ENCODE results near the gene SLC9A9. TPM values are rescaled to one million over a fixed set of nuclear protein-coding genes. Genes with fewer than 3 reads are reported as not detected.

SLC9A9 gene
- total and polyA plus RNA-seq, 7 experiments from 2014 or later, result 9.3 to 23.1 (median 16.6) TPM

GRCh38 chr3:143313893-143314188 lies 534.4 kb downstream of the SLC9A9 start:
- intact Hi-C loops (cut with micrococcal nuclease), result no loop called here
- Mint-ChIP-seq H3K27ac (no peak overlapping the region), H3K9me3 (peaks cover 0 to 6% (median 0%) of the 10 kb centered on the region in 11 donors), H3K27me3 (no peaks in the 10 kb centered on the region), H3K36me3 (peaks cover 0 to 15% (median 3%) of the 10 kb centered on the region in 5 donors), H3K4me3 (no peak overlapping the region), H3K4me1 (peaks cover 0 to 8% (median 0%) of the 10 kb centered on the region in 7 donors)
- Histone ChIP-seq H3K4me3 (ENCODE audit: low read length) (no peak overlapping the region), H3K9me3 (ENCODE audit: control insufficient read depth in 2 of 3, low read length in 3 of 3) (no peaks in the 10 kb centered on the region), H3K27ac (ENCODE audit: low read depth, low read length) (no peak overlapping the region), H3K4me1 (ENCODE audit: control insufficient read depth in 2 of 2, insufficient read depth in 2 of 2, low read length in 2 of 2) (no peaks in the 10 kb centered on the region), H3K27me3 (ENCODE audit: control insufficient read depth in 2 of 2, insufficient read depth in 2 of 2, low read length in 2 of 2) (no peaks in the 10 kb centered on the region), H3K36me3 (ENCODE audit: control insufficient read depth in 2 of 3, insufficient read depth in 3 of 3, low read length in 3 of 3) (no peaks in the 10 kb centered on the region)
- ATAC-seq, result no peak
- ChIA-PET POLR2A (no interaction called here), CTCF (no interaction called here)
- no peak for DNase-seq

- H3K4me1 ChIP-seq (ENCODE audit: control insufficient read depth in 2 of 2, insufficient read depth in 2 of 2, low read length in 2 of 2), result no peaks in the 10 kb centered on the region
- no peak for ATAC-seq
- H3K4me3 Mint-ChIP-seq, result no peak overlapping the region
- peaks cover 0 to 15% (median 3%) of the 10 kb centered on the region in 5 donors for H3K36me3 Mint-ChIP-seq
- peaks cover 0 to 8% (median 0%) of the 10 kb centered on the region in 7 donors for H3K4me1 Mint-ChIP-seq
- intact Hi-C loops (cut with micrococcal nuclease), result no loop called here
- ChIA-PET POLR2A (no interaction called here), CTCF (no interaction called here)
- no peaks in the 10 kb centered on the region for H3K27me3 ChIP-seq (ENCODE audit: control insufficient read depth in 2 of 2, insufficient read depth in 2 of 2, low read length in 2 of 2)
- peaks cover 0 to 8% (median 0%) of the 10 kb centered on the region in 11 donors for H3K9me3 Mint-ChIP-seq
- H3K27me3 Mint-ChIP-seq, result no peaks in the 10 kb centered on the region
- no peak overlapping the region for H3K27ac ChIP-seq (ENCODE audit: low read depth, low read length)
- H3K9me3 ChIP-seq (ENCODE audit: control insufficient read depth in 2 of 3, low read length in 3 of 3), result no peaks in the 10 kb centered on the region
- no peak overlapping the region for H3K4me3 ChIP-seq (ENCODE audit: low read length)
- H3K36me3 ChIP-seq (ENCODE audit: control insufficient read depth in 2 of 3, insufficient read depth in 3 of 3, low read length in 3 of 3), result no peaks in the 10 kb centered on the region
- DNase-seq, result no peak
- no peak overlapping the region for H3K27ac Mint-ChIP-seq
These were observed 535.0 kb downstream of the SLC9A9 start for GRCh38 chr3:143313025-143313892.

- Histone ChIP-seq H3K4me3 (ENCODE audit: low read length) (no peak overlapping the region), H3K27ac (ENCODE audit: low read depth, low read length) (no peak overlapping the region), H3K9me3 (ENCODE audit: control insufficient read depth in 2 of 3, low read length in 3 of 3) (no peaks in the 10 kb centered on the region), H3K36me3 (ENCODE audit: control insufficient read depth in 2 of 3, insufficient read depth in 3 of 3, low read length in 3 of 3) (no peaks in the 10 kb centered on the region), H3K4me1 (ENCODE audit: control insufficient read depth in 2 of 2, insufficient read depth in 2 of 2, low read length in 2 of 2) (no peaks in the 10 kb centered on the region), H3K27me3 (ENCODE audit: control insufficient read depth in 2 of 2, insufficient read depth in 2 of 2, low read length in 2 of 2) (no peaks in the 10 kb centered on the region)
- Mint-ChIP-seq H3K4me3 (no peak overlapping the region), H3K27ac (peak overlapping the region in 1 of 9 donors; percentile 19), H3K4me1 (peaks cover 0 to 10% (median 0%) of the 10 kb centered on the region in 7 donors), H3K9me3 (peaks cover 0 to 8% (median 0%) of the 10 kb centered on the region in 11 donors), H3K36me3 (peaks cover 0 to 5% (median 1%) of the 10 kb centered on the region in 5 donors), H3K27me3 (no peaks in the 10 kb centered on the region)
- DNase-seq (no peak), ATAC-seq (no peak)
- intact Hi-C loops (cut with micrococcal nuclease), result no loop called here
- ChIA-PET POLR2A (no interaction called here), CTCF (no interaction called here)
These were observed 537.2 kb downstream of the SLC9A9 start for GRCh38 chr3:143311096-143311495.

GRCh38 chr3:143309705-143310104 lies 538.6 kb downstream of the SLC9A9 start:
- Mint-ChIP-seq H3K27me3 (no peaks in the 10 kb centered on the region), H3K4me1 (peaks cover 0 to 13% (median 0%) of the 10 kb centered on the region in 7 donors), H3K36me3 (peaks cover 0 to 1% (median 0%) of the 10 kb centered on the region in 5 donors), H3K27ac (no peak overlapping the region), H3K9me3 (peaks cover 0 to 8% (median 0%) of the 10 kb centered on the region in 11 donors), H3K4me3 (no peak overlapping the region)
- Histone ChIP-seq H3K4me1 (ENCODE audit: control insufficient read depth in 2 of 2, insufficient read depth in 2 of 2, low read length in 2 of 2) (no peaks in the 10 kb centered on the region), H3K36me3 (ENCODE audit: control insufficient read depth in 2 of 3, insufficient read depth in 3 of 3, low read length in 3 of 3) (no peaks in the 10 kb centered on the region), H3K4me3 (ENCODE audit: low read length) (no peak overlapping the region), H3K9me3 (ENCODE audit: control insufficient read depth in 2 of 3, low read length in 3 of 3) (no peaks in the 10 kb centered on the region), H3K27me3 (ENCODE audit: control insufficient read depth in 2 of 2, insufficient read depth in 2 of 2, low read length in 2 of 2) (no peaks in the 10 kb centered on the region), H3K27ac (ENCODE audit: low read depth, low read length) (no peak overlapping the region)
- ChIA-PET CTCF (no interaction called here), POLR2A (interaction anchor here (0.7 kb wide), 1 partner anchor 41 kb away, joined by 5 read pairs; no protein-coding TSS in a partner anchor)
- DNase-seq (no peak), ATAC-seq (no peak)
- intact Hi-C loops (cut with micrococcal nuclease), result no loop called here

GRCh38 chr3:143307613-143308183 lies 540.6 kb downstream of the SLC9A9 start:
- CTCF ChIA-PET, result no interaction called here
- Histone ChIP-seq H3K27ac (ENCODE audit: low read depth, low read length) (no peak overlapping the region), H3K4me3 (ENCODE audit: low read length) (no peak overlapping the region), H3K27me3 (ENCODE audit: control insufficient read depth in 2 of 2, insufficient read depth in 2 of 2, low read length in 2 of 2) (no peaks in the 10 kb centered on the region), H3K36me3 (ENCODE audit: control insufficient read depth in 2 of 3, insufficient read depth in 3 of 3, low read length in 3 of 3) (no peaks in the 10 kb centered on the region), H3K9me3 (ENCODE audit: control insufficient read depth in 2 of 3, low read length in 3 of 3) (no peaks in the 10 kb centered on the region), H3K4me1 (ENCODE audit: control insufficient read depth in 2 of 2, insufficient read depth in 2 of 2, low read length in 2 of 2) (no peaks in the 10 kb centered on the region)
- H3K9me3 Mint-ChIP-seq, result peaks cover 0 to 8% (median 0%) of the 10 kb centered on the region in 11 donors
- DNase-seq, result no peak
- peaks cover 0 to under 1% (median 0%) of the 10 kb centered on the region in 5 donors for H3K36me3 Mint-ChIP-seq
- H3K4me3 Mint-ChIP-seq, result no peak overlapping the region
- H3K27ac Mint-ChIP-seq, result no peak overlapping the region
- POLR2A ChIA-PET, result interaction anchor here (1.4 kb wide), 1 partner anchor 12 kb away, joined by 5 read pairs; no protein-coding TSS in a partner anchor
- no peaks in the 10 kb centered on the region for H3K27me3 Mint-ChIP-seq
- intact Hi-C loops (cut with micrococcal nuclease), result no loop called here
- H3K4me1 Mint-ChIP-seq, result peaks cover 0 to 13% (median 8%) of the 10 kb centered on the region in 7 donors
- no peak for ATAC-seq

GRCh38 chr3:143306407-143306806 lies 541.9 kb downstream of the SLC9A9 start:
- ATAC-seq, result no peak
- H3K4me1 ChIP-seq (ENCODE audit: control insufficient read depth in 2 of 2, insufficient read depth in 2 of 2, low read length in 2 of 2), result no peaks in the 10 kb centered on the region
- H3K27ac Mint-ChIP-seq, result peak overlapping the region in 1 of 9 donors; percentile 26
- H3K36me3 Mint-ChIP-seq, result no peaks in the 10 kb centered on the region
- H3K27me3 Mint-ChIP-seq, result no peaks in the 10 kb centered on the region
- CTCF ChIA-PET, result interaction anchor here (0.7 to 0.9 kb wide), 2 partner anchors 92 to 181 kb away, joined by 3 read pairs; no protein-coding TSS in a partner anchor
- H3K4me1 Mint-ChIP-seq, result peaks cover 4 to 26% (median 15%) of the 10 kb centered on the region in 7 donors
- intact Hi-C loops (cut with micrococcal nuclease), result no loop called here
- H3K9me3 ChIP-seq (ENCODE audit: control insufficient read depth in 2 of 3, low read length in 3 of 3), result no peaks in the 10 kb centered on the region
- H3K4me3 Mint-ChIP-seq, result no peak overlapping the region
- H3K27ac ChIP-seq (ENCODE audit: low read depth, low read length), result no peak overlapping the region
- peaks cover 0 to 5% (median 0%) of the 10 kb centered on the region in 11 donors for H3K9me3 Mint-ChIP-seq
- DNase-seq, result no peak
- no peaks in the 10 kb centered on the region for H3K36me3 ChIP-seq (ENCODE audit: control insufficient read depth in 2 of 3, insufficient read depth in 3 of 3, low read length in 3 of 3)
- POLR2A ChIA-PET, result no interaction called here
- no peaks in the 10 kb centered on the region for H3K27me3 ChIP-seq (ENCODE audit: control insufficient read depth in 2 of 2, insufficient read depth in 2 of 2, low read length in 2 of 2)
- no peak overlapping the region for H3K4me3 ChIP-seq (ENCODE audit: low read length)
